LNCAP (cell line): Measurements from ENCODE around the gene DIRAS1.

Experiments
- CTCF ChIP-seq: fragments of 450-650 bp; IDR thresholded peaks from 2 replicates; pipeline ENCODE4 v1.5.1; 2017; ENCODE audit warnings: mild to moderate bottlenecking

Gene DIRAS1

GRCh38 chr19:2723345-2723715, 2.2 kb upstream of the DIRAS1 start:
- TF ChIP-seq CTCF = no peak

GRCh38 chr19:2722541-2723344, 1.6 kb upstream of the DIRAS1 start:
- TF ChIP-seq CTCF = no peak

GRCh38 chr19:2721570-2722540, 683 bp upstream of the DIRAS1 start:
- no peak for TF ChIP-seq CTCF

GRCh38 chr19:2719920-2720776, 1.0 kb downstream of the DIRAS1 start:
- TF ChIP-seq CTCF = no peak

GRCh38 chr19:2719232-2719735, 1.9 kb downstream of the DIRAS1 start:
- TF ChIP-seq CTCF = no peak

GRCh38 chr19:2717638-2718541, 3.3 kb downstream of the DIRAS1 start:
- no peak for TF ChIP-seq CTCF
